GM23338 (cell line): ENCODE results near the gene GALNT9. TPM values are rescaled to one million over a fixed set of nuclear protein-coding genes. Genes with fewer than 3 reads are reported as not detected.
A peak's percentile ranks its signal among the peaks of the same experiment; 100 is the strongest.

Source experiments
- ATAC-seq: fragments of 200-7000 bp; cut with Tn5 transposase; 3 replicates; pipeline ENCODE4 v1.9.1; 2020
- DNase-seq: peaks from one replicate; pipeline ENCODE4 v3.0.0-alpha.2; 2015; ENCODE audit warnings: low spot score
- H2AFZ ChIP-seq: fragments of 200-600 bp; sonication (generic); 2 replicates; pipeline ENCODE4 v1.8.0; 2016; ENCODE audit warnings: antibody characterized with exemption, mild to moderate bottlenecking, moderate library complexity
- H3F3A ChIP-seq: fragments of 200-600 bp; sonication (generic); replicated peaks from 2 replicates; pipeline ENCODE4 v1.8.0; 2017; ENCODE audit warnings: antibody characterized with exemption, mixed run types, low read depth
- H3K27ac ChIP-seq: fragments of 200-600 bp; sonication (generic); 2 replicates; pipeline ENCODE4 v1.6.1; 2016; ENCODE audit warnings: low read depth
- H3K27me3 ChIP-seq: fragments of 200-600 bp; sonication (generic); 2 replicates; pipeline ENCODE4 v1.8.0; 2016; ENCODE audit warnings: mild to moderate bottlenecking, mixed run types, moderate library complexity; ENCODE audit not compliant: insufficient read depth
- H3K36me3 ChIP-seq: fragments of 200-600 bp; sonication (generic); 2 replicates; pipeline ENCODE4 v1.8.0; 2016; ENCODE audit warnings: mild to moderate bottlenecking; ENCODE audit not compliant: insufficient read depth
- H3K4me1 ChIP-seq: fragments of 200-600 bp; sonication (generic); 2 replicates; pipeline ENCODE4 v1.8.0; 2016; ENCODE audit warnings: mild to moderate bottlenecking, moderate library complexity; ENCODE audit not compliant: insufficient read depth
- H3K4me2 ChIP-seq: fragments of 200-600 bp; sonication (generic); 2 replicates; pipeline ENCODE4 v1.7.1; 2017; ENCODE audit warnings: mixed run types
- H3K4me3 ChIP-seq: fragments of 200-600 bp; sonication (generic); 2 replicates; pipeline ENCODE4 v1.6.1; 2016; ENCODE audit warnings: mixed run types
- H3K79me2 ChIP-seq: fragments of 200-600 bp; sonication (generic); replicated peaks from 2 replicates; pipeline ENCODE4 v1.8.0; 2017; ENCODE audit warnings: mild to moderate bottlenecking; ENCODE audit not compliant: insufficient read depth
- H3K9me2 ChIP-seq: fragments of 200-600 bp; sonication (generic); 2 replicates; pipeline ENCODE4 v1.8.0; 2017; ENCODE audit not compliant: insufficient read depth
- H4K20me1 ChIP-seq: fragments of 200-600 bp; sonication (generic); replicated peaks from 2 replicates; pipeline ENCODE4 v1.8.0; 2017; ENCODE audit warnings: mild to moderate bottlenecking; ENCODE audit not compliant: insufficient read depth
- H3K27ac Mint-ChIP-seq: 2 replicates; pipeline ENCODE4 v1.8.0; 2020; ENCODE audit warnings: inconsistent platforms, mild to moderate bottlenecking, moderate library complexity, mixed read lengths
- H3K27me3 Mint-ChIP-seq: 3 replicates; pipeline ENCODE4 v1.8.0; 2022; ENCODE audit warnings: low read depth, mild to moderate bottlenecking, moderate library complexity, mixed read lengths, inconsistent platforms; ENCODE audit not compliant: insufficient read depth, poor library complexity
- H3K36me3 Mint-ChIP-seq: 3 replicates; pipeline ENCODE4 v1.8.0; 2021; ENCODE audit warnings: low read depth, mild to moderate bottlenecking, inconsistent platforms, moderate library complexity, mixed read lengths
- H3K4me1 Mint-ChIP-seq: 3 replicates; pipeline ENCODE4 v1.8.0; 2020; ENCODE audit warnings: mild to moderate bottlenecking, inconsistent platforms, mixed read lengths
- H3K4me3 Mint-ChIP-seq: 3 replicates; pipeline ENCODE4 v1.8.0; 2021; ENCODE audit warnings: moderate library complexity, mild to moderate bottlenecking, inconsistent platforms, mixed read lengths
- H3K9me3 Mint-ChIP-seq: 3 replicates; pipeline ENCODE4 v1.8.0; 2020; ENCODE audit warnings: moderate library complexity, mild to moderate bottlenecking, inconsistent platforms, mixed read lengths
- EZH2 ChIP-seq: fragments of 200-600 bp; sonication (generic); IDR thresholded peaks from one replicate; pipeline ENCODE4 v1.8.0; 2017; ENCODE audit warnings: antibody characterized with exemption, mild to moderate bottlenecking, low read depth; ENCODE audit not compliant: unreplicated experiment
- EZH2phosphoT487 ChIP-seq: fragments of 200-600 bp; sonication (generic); IDR thresholded peaks from one replicate; pipeline ENCODE4 v1.8.1; 2018; ENCODE audit warnings: antibody characterized with exemption; ENCODE audit not compliant: unreplicated experiment
- JUNB ChIP-seq: IDR thresholded peaks from one replicate; pipeline ENCODE4 v1.6.1; 2016; ENCODE audit warnings: antibody characterized with exemption; ENCODE audit not compliant: unreplicated experiment
- NANOG ChIP-seq: IDR thresholded peaks from 2 replicates; pipeline ENCODE4 v1.6.1; 2016; ENCODE audit warnings: antibody characterized with exemption, borderline replicate concordance
- POLR2AphosphoS5 ChIP-seq: IDR thresholded peaks from 2 replicates; pipeline ENCODE4 v1.6.1; 2016; ENCODE audit warnings: antibody characterized with exemption, low read depth
- STAT1 ChIP-seq: IDR thresholded peaks from one replicate; pipeline ENCODE4 v1.6.1; 2016; ENCODE audit warnings: antibody characterized with exemption; ENCODE audit not compliant: unreplicated experiment
- ZNF114 ChIP-seq: fragments of 250-450 bp; sonication (Bioruptor Pico); IDR thresholded peaks from 2 replicates; pipeline ENCODE4 v1.5.0; 2020; ENCODE audit warnings: mild to moderate bottlenecking, moderate library complexity
- ZNF331 ChIP-seq: fragments of 250-450 bp; sonication (Bioruptor Pico); IDR thresholded peaks from 2 replicates; pipeline ENCODE4 v1.5.0; 2020; ENCODE audit warnings: low read depth, mild to moderate bottlenecking, moderate library complexity
- polyA plus RNA-seq: library from polyadenylated mRNA; unstranded; fragments of >200 nt; fragmentation: Nextera tagmentation; extraction: Ambion mirVana; gene quantifications from 2 replicates; pipeline ENCODE4 v1.2.1, GENCODE V29; 2016
- total RNA-seq: library from RNA; depleted of rRNA; stranded (reverse); fragments of >200 nt; shearing (Covaris generic); gene quantifications from 2 replicates; pipeline ENCODE4 v1.2.3, GENCODE V29; 2014
- TF ChIP-seq, protein P1 (sequence below): IDR thresholded peaks from 2 replicates; pipeline ENCODE4 v1.6.1; 2016; ENCODE audit warnings: antibody characterized with exemption
- TF ChIP-seq, protein P2 (sequence below): IDR thresholded peaks from one replicate; pipeline ENCODE4 v1.6.1; 2018; ENCODE audit warnings: antibody characterized with exemption; ENCODE audit not compliant: unreplicated experiment
- TF ChIP-seq, protein P3 (sequence below), 2 experiments: fragments of 200-600 bp in 1 of 2; sonication (generic) in 1 of 2; conservative IDR thresholded peaks; 2 replicates each; pipeline versions ENCODE4 v1.5.1 to v1.6.1; 2016 to 2017; ENCODE audit warnings: antibody characterized with exemption in 2 of 2, low read depth in 2 of 2, mild to moderate bottlenecking in 2 of 2, moderate library complexity in 1 of 2

GALNT9 gene
- total and polyA plus RNA-seq, 2 experiments from 2014 or later: 0.81 to 2.5 TPM

DNA sequence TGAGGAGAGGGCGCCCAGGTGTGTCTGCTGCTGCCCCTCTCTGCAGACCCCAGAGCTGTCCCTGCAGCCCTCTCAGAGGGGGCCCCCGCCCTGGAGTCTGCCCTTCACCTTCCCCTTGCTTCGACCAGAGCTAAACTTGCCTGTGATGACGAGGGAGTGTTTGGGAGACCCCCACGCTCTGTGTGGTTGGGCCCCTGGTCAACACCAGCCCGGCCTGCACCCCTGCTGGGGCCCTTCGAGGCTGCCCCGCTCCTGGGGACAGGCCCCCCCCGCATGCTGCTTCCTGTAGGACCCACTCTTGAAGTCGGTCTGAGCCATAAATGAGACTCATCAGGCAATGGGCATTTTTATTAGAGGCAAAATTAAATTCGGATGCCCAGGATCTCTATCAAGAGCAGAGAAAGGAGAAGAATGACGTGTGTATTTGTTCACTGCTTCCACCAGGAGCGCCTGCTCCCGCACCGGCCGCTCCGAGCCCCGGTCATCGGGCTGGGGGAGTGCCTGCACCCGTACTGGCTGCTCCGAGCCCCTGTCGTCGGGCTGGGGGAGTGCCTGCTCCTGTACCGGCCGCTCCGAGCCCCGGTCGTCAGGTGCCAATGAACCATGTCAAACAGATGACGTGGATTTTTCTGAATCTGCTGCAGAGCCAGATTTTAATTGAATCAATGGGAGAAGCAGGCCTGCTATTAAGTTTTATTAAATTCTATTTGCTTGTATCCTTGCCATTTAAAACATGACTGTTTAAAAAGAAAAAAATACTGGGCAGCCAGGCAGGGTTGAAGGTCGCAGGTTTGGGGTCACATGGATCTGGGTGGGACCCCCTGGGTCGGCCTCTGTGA is 137.5 kb downstream of the GALNT9 start:
- peaks cover 58% of the 10 kb centered on the region for H3K27me3 Mint-ChIP-seq
- H3K27me3 ChIP-seq: peaks cover 32% of the 10 kb centered on the region
- H3K4me3 Mint-ChIP-seq: no peak overlapping the region
- peaks cover 16% of the 10 kb centered on the region for H3K9me3 Mint-ChIP-seq
- peaks cover 6% of the 10 kb centered on the region for H3K36me3 Mint-ChIP-seq
- no peaks in the 10 kb centered on the region for H3K9me2 ChIP-seq
- no peaks in the 10 kb centered on the region for H3K36me3 ChIP-seq
- no peaks in the 10 kb centered on the region for H4K20me1 ChIP-seq
- TF ChIP-seq POLR2AphosphoS5 (no peak), EZH2phosphoT487 (no peak), NANOG (no peak), ZNF114 (CRISPR knock-in tag) (no peak), STAT1 (no peak), JUNB (no peak), ZNF331 (CRISPR knock-in tag) (no peak), EZH2 (no peak)
- TF ChIP-seq, protein P1, sequence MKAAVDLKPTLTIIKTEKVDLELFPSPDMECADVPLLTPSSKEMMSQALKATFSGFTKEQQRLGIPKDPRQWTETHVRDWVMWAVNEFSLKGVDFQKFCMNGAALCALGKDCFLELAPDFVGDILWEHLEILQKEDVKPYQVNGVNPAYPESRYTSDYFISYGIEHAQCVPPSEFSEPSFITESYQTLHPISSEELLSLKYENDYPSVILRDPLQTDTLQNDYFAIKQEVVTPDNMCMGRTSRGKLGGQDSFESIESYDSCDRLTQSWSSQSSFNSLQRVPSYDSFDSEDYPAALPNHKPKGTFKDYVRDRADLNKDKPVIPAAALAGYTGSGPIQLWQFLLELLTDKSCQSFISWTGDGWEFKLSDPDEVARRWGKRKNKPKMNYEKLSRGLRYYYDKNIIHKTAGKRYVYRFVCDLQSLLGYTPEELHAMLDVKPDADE: no peak
- TF ChIP-seq, protein P2, sequence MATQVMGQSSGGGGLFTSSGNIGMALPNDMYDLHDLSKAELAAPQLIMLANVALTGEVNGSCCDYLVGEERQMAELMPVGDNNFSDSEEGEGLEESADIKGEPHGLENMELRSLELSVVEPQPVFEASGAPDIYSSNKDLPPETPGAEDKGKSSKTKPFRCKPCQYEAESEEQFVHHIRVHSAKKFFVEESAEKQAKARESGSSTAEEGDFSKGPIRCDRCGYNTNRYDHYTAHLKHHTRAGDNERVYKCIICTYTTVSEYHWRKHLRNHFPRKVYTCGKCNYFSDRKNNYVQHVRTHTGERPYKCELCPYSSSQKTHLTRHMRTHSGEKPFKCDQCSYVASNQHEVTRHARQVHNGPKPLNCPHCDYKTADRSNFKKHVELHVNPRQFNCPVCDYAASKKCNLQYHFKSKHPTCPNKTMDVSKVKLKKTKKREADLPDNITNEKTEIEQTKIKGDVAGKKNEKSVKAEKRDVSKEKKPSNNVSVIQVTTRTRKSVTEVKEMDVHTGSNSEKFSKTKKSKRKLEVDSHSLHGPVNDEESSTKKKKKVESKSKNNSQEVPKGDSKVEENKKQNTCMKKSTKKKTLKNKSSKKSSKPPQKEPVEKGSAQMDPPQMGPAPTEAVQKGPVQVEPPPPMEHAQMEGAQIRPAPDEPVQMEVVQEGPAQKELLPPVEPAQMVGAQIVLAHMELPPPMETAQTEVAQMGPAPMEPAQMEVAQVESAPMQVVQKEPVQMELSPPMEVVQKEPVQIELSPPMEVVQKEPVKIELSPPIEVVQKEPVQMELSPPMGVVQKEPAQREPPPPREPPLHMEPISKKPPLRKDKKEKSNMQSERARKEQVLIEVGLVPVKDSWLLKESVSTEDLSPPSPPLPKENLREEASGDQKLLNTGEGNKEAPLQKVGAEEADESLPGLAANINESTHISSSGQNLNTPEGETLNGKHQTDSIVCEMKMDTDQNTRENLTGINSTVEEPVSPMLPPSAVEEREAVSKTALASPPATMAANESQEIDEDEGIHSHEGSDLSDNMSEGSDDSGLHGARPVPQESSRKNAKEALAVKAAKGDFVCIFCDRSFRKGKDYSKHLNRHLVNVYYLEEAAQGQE: no peak
- TF ChIP-seq, protein P3, sequence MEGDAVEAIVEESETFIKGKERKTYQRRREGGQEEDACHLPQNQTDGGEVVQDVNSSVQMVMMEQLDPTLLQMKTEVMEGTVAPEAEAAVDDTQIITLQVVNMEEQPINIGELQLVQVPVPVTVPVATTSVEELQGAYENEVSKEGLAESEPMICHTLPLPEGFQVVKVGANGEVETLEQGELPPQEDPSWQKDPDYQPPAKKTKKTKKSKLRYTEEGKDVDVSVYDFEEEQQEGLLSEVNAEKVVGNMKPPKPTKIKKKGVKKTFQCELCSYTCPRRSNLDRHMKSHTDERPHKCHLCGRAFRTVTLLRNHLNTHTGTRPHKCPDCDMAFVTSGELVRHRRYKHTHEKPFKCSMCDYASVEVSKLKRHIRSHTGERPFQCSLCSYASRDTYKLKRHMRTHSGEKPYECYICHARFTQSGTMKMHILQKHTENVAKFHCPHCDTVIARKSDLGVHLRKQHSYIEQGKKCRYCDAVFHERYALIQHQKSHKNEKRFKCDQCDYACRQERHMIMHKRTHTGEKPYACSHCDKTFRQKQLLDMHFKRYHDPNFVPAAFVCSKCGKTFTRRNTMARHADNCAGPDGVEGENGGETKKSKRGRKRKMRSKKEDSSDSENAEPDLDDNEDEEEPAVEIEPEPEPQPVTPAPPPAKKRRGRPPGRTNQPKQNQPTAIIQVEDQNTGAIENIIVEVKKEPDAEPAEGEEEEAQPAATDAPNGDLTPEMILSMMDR (conservative IDR thresholded peaks at IDR 0.05; ENCODE audit: low read depth in 2 of 2): no peak
- H2AFZ ChIP-seq: no peak overlapping the region
- H3K4me2 ChIP-seq: no peak overlapping the region
- H3K4me1 ChIP-seq: no peaks in the 10 kb centered on the region
- DNase-seq: no peak
- no peak overlapping the region for H3K27ac Mint-ChIP-seq
- no peaks in the 10 kb centered on the region for H3K79me2 ChIP-seq
- peak; percentile 5; the same call in 2 of the 3 replicates for ATAC-seq
- no peak overlapping the region for H3K4me3 ChIP-seq
- H3F3A ChIP-seq: no peaks in the 10 kb centered on the region
- H3K27ac ChIP-seq: no peak overlapping the region
- H3K4me1 Mint-ChIP-seq: peaks cover 5% of the 10 kb centered on the region
